NOMO-1 treated with DMSO at 0.1 percent for 48 hours (cell line): ENCODE measurements around the gene CACNB1.
A peak's percentile ranks its signal among the peaks of the same experiment; 100 is the strongest.
"Not testable (repeated sequence)": the region's sequence is repeated elsewhere in the genome, so short reads cannot be mapped to it uniquely, and the experiment has no call there.

Experiments used
- DNase-seq: peaks from one replicate; lab custom pipeline; 2025; ENCODE audit not compliant: unreplicated experiment; lab: John Stamatoyannopoulos, UW

The CACNB1 gene

DNA sequence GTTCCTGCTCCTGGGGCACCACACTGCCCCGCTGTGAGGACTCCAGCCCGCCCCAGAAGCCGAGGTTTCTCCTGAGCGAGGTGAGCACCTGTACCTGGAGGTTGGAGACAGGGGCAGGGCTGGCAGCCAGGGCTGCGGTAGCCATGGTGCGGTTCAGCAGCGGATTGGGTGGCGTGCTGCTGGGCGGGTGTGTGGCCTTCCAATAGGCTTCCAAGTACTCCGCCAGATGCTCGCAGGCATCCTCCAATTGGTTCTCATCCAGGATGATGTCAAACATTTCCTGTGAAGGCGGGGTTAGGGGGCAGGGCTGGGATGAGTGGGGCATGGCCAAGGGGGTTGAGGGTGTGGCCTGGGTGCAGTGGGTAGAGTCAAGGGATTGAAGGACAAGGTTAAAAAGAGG lies 20.2 kb downstream of the CACNB1 start:
- no peak for DNase-seq

DNA sequence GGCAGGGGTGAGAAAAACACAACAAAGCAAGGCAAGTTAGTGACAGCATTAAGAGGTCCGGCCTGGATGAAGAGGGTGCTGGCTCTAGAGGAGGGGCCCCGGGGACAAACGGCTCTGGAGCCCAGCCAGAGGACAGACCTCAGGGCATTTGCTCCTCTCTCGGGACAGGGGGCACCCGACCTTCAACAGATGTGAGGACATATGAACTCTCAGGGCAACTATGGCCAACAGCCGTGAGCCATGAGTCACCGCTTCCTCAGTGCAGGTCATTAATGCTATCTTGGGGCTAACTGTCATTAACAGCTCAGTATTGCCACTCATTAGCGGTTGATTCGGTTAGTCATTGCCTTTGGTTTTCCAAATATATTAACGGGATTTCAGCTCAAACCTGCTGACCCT lies 21.8 kb downstream of the CACNB1 start:
- peak; percentile 97 for DNase-seq

DNA sequence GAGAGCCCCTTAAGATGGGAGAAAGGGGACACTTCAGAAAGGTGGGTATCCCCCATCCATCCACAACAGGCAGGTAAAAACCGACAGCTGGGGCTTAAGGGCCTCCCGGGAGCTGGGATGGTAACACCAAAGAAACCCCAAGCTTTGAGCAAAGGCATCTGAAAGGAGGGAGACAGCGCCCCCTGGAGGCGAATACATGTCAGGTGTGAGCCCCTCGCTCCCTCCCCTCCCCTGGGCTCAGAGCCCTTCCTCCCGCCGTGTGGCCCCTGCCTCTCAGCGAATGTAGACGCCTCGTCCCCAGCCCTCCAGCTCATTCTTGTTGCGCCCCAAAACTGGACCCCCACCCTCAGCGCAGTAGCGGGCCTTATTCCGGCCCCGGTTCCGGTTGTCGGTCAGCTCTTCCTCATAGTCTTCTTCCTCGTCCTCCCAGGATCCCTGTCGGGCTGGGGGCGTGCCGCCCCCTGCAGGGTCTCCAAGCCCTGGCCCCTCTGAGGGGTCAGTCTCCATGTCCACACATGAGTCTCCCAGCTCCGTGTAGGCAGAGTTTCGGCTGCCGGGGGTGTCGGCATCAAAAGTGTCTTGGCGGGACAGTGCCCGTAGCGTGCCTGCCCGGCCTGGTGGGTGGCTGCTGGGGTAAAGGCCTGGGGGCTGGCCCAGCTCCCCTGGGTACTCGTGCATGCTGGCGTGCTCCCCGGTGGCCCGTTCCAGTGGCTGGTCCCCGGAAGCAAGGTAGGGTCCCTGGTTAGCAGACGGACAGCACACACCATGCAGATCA lies 22.4 kb downstream of the CACNB1 start:
- peak; percentile 76 for DNase-seq

DNA sequence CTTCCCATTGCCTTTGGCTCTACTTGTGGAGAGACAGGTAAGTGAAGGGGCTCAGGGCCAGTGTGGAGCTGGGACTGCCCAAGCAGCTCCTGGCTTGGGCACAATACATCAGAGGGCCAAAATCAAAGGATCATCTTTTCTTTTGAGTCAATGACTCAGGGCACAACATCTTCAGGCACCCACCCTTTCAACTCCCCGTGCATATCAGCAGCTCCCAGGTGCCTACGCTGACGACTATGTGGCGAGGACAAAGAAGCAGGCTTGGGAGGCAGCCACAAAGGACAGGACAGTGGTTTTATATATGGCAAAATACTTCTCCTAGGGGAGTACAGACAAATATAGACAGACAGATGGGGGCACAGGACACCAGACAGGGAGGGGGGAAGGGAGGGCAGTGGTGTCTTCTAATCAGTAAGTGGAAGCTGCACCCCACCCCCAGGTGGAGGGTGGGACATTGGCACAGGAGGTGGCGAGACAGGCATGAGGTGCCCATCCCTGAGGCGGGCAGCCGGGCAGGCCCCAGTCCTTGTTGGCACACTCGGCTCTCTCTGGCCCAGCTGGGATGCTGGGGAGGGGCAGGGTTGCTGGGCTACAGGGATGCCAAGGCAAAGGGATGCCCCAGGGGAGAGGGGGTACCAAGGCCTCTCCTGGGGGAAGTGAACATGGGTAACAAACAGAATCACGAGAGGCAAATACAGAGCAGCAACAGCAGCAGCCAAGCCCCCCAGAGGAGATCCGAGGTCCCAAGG lies 23.8 kb downstream of the CACNB1 start:
- DNase-seq = no peak

DNA sequence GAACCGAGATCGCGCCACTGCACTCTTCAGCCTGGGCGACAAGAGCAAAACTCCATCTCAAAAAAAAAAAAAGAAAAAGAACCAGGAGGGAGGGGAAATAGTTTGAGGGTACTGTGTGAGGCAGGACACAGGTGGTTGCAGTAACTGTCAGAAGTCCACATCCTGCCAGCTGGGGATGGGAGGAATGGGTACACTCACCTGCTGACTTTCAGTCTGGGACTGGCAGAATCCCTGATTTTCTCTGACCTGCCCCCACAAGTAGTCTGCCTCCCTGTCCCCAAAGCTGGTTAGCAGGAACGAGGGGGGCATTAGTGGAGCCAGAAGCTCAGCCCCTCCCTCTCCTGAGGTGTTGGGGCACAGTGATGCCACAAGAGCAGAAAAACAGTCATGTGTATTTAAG lies 24.4 kb downstream of the CACNB1 start:
- DNase-seq = no peak

DNA sequence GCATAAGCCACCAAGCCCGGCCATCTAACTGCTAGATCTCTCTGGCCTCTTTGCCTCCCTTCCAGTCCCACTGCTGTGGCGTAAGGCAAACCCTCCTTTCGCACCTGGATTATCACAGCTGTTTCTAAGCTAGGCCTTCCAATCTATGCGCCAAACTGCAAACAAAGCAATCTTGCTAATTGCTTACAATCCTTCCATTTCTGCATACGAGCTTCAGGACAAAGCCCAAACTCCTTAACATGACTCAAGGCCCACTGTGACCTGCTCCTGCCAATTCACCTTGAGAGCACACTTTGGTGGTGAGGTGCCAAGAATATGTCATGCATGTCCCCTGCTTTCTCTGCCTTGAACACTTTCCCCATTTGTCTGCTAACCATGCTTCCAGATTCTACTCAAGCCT lies 25.5 kb downstream of the CACNB1 start:
- no peak for DNase-seq

DNA sequence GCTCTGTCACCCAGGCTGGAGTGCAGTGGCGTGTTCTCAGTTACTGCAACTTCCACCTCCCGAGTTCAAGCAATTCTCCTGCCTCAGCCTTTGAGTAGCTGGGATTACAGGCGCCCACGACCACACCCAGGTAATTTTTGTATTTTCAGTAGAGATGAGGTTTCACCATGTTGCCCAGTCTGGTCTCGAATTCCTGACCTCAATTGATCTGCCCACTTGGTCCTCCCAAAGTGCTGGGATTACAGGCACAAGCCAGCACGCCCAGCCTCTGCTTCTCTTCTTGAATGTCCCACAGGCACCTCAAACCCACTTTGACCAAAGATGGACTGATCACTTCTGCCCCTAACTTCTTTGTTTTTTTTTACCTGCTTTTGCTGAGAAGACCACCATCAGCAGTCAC lies 26.9 kb downstream of the CACNB1 start:
- no peak for DNase-seq

DNA sequence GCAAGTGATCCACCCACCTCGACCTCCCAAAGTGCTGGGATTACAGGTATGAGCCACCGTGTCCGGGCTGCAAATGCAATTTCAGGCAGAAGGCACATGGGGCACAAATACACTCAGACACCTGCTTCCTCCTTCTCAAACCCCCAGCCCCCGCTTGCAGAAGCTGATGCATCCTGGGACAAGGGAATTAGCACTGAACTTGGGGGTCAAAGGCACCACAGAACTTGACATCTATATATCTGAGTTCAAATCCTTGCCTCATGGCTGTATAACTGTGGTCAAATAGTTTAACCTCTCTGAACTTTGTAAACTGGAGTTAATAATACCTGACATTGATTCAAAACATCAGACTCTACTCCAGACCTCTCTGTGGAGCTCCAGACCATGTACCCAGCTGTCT lies 27.4 kb downstream of the CACNB1 start:
- DNase-seq = no peak

DNA sequence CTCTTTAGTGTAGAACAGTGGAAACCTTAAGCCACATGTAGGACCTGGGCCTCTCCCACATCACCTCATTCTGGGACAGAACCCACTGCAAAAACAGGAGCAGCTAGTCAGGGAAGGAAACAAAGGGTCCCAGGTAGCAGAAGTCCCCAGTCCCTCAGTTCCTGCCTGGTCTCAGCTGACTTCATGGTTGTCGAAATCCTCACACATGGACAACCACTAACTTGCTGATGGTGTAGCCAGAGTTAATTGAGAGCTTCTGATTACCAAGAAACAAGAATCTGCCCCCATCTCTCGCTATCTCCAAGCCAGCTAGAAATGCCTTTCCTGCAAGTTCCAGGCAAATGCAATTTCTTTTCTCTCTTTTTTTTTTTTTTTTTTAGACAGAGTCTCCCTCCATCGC lies 28.0 kb downstream of the CACNB1 start:
- no peak for DNase-seq

DNA sequence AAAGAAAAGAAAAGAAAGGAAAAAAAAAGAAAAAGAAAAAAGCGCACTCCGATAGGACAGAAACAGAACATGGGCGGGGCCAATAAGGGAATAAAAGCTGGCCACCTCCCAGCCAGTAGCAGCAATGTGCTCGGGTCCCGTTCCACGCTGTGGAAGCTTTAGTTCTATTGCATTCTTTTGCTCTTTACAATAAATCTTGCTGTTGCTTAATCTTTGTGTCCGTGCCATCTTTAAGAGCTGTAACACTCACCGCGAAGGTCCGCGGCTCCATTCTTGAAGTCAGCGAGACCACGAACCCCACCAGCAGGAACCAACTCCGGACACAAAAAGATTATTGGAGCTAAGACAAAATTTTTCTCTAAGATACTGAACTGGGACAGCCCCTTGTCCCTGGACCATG lies 28.4 kb downstream of the CACNB1 start:
- DNase-seq = peak; percentile 66

DNA sequence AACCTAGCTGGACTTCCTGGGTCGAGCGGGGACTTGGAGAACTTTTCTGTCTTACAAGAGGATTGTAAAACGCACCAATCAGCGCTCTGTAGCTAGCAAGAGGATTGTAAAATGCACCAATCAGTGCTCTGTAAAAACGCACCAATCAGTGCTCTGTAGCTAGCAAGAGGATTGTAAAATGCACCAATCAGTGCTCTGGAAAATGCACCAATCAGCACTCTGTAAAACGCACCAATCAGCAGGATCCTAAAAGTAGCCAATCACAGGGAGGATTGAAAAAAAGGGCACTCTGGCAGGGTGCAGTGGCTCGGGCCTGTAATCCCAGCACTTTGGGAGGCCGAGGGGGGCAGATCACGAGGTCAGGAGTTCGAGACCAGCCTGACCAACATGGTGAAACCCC lies 29.0 kb downstream of the CACNB1 start:
- not testable (repeated sequence) for DNase-seq

DNA sequence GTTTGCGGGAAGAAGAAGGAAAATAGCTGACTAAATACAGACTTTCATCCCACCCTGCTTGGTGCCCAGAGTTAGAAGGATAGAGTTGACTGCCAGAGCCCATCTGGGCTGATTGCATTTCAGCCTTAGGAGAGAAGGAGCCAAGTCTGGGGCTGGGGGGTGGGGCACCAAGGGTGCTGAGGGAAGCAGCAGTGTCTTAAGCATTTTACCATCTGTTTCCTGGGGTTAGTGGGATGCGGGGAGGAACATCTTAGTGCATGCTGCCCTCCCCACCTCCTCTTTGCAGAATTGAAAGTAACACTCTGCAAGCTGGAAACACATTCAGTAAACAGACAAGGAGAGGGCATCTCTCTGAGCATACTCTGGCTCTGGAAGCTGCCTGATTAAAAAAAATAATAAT lies 30.0 kb downstream of the CACNB1 start:
- DNase-seq = peak; percentile 88

DNA sequence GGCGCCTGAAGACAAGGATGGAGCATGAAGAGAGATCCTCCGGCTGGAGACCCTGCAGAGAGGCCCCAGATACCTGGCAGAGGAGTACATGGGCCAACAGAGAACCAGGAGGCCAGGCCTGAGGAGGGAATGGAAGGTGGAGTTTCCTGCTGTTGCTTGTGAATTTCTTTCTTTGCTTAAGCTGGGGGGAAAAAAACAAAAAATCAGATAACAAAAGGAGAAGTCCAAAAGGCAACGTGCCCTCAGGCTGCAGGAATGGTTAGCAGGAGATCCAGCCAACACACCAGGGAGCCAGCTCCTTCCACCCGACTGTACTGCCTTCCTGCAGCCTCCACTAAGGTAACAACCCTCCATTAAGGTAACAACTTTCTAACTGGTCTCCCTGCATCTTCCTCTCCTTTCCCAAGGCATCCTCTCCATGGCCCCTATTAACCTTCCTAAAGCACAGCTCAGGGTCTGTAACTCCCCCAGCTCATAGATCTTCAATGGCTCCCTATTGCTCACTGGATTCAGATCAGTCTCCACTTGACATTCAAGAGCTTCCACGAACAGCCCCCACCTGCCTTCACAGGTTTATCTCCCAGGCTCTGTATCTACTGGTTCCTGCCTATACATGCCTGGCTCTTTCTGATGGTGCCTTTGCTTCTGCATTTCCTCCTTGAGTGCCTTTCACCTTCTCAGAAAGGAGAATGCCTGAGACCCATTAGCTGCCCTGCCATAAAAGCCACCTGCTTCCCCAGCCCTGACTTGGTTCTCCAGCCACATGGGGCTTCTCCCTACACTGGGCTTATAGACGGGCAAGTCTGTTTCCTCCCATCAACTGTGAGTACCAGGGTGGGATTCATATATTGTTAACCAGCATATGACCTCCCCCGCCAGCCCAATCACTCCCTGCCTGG lies 30.8 kb downstream of the CACNB1 start:
- peak; percentile 35 for DNase-seq

DNA sequence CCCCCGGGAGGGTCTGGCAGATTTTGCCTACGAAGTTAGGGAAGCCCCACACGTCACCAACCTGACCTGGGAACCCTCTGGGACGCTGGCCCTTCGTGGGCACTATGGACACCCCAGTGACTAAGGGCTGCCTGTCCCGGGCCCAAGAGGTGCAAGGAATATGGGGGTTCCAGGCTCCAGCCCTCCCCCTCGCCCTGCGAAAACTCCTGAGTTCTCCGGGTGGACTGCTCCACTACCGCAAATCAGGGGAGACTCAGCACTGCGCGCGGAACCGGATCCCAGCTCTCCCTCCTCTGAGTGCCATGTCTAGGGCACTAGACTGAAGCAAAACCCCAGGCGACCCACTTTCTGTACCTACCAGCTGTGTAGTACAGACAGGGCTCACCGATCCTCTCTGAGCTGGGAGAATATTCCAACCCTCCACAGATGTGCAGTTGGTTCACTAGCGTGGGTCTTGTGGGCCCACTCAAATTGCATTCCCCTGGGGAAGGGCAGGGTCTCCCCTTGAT lies 31.6 kb downstream of the CACNB1 start, which contains the start of gene ARL5C:
Gene ARL5C (minus strand): TSS at position 321 of the 509 bp plus-strand sequence. CDS start 401 bp downstream, outside the sequence.
- DNase-seq = peak; percentile 23

DNA sequence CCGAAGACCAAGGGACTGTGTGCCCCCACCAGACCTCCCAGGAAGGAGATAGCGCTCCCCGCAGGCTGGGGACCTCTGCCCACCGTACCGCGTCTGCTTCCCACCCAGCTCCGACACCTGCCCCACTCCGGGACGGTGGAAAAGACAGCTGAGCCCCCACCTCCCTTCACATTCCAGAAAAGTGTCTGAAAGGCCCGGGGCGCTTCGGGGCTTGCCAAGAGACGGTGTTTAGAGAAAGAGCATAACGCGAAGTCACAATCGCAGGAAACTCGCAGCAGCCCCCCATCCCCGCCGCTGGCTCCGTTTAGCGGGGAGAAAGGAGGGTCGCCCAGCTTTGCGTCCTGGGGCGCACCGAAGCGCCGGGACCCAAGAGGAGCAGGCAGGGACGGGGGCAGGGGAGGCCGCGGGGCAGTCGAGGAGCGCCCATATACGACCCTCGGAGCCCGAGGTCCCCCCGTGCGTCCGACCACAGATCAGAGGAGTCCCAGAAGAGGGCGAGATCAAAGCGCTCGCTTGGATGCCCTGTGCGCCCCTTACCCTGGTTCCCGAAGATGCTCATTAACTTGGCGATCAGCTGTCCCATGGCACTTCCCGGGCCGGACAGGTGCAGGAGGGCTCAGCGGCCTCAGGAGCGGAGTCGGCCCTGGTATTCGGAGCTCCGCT lies 32.2 kb downstream of the CACNB1 start:
- DNase-seq = no peak

DNA sequence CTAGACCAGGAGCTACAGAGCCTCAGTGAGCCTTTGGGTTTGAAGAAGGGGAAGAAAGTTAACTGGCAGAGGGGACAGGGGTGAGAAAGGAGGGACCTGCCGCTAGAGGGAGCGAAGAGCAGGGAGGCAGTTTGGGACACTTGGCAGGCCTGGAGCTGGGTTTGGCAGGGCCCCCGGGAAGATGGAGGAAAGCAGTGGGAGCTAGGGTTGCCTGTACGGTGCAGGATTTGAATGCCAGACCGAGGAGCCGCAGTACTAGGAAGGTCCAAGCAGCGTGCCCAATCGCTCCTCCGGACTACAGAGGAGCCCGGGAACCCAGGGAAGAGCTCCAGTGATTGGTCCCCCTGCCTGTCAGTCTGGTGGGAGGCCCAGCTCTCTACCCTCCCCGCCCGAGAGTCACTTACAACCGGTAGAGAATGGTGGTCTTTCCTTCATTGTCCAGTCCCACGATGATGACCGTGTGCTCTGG lies 32.8 kb downstream of the CACNB1 start:
- DNase-seq = peak; percentile 96

DNA sequence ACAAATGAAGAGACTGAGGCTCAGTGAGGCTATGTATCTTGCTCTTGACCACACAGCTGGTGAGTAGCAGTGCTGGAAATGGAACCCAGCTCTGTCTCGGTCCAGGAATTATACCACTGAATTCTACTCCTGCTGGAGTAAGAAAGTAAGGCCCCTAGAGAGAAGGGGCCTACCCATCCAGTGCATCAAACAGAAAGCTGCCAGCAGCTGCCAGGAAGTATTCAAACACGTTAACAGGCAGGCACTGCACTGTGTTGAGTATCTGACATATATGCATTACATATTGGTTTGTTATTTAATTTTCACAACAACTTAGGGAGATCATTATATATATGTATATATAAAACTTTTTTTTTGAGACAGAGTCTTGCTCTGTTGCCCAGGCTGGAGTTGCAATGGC lies 35.5 kb downstream of the CACNB1 start:
- DNase-seq = no peak

DNA sequence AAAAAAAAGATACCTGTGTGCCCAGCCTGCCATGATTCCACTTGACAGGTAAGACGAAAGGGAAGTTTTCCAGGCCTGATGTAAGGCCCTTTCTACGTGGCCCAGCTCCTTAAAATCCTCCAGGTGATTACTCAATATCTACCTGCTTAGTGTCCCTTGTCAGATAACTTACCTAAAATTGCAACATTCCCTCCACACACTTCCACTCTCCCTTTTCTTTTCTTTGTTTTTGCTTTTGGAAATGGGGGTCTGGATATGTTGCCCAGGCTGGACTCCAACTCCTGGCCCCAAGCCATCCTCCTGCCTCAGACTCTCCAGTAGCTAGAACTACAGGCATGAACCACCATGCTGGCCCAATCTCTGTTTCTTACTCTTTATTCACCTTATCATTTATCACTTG lies 38.8 kb downstream of the CACNB1 start:
- no peak for DNase-seq

DNA sequence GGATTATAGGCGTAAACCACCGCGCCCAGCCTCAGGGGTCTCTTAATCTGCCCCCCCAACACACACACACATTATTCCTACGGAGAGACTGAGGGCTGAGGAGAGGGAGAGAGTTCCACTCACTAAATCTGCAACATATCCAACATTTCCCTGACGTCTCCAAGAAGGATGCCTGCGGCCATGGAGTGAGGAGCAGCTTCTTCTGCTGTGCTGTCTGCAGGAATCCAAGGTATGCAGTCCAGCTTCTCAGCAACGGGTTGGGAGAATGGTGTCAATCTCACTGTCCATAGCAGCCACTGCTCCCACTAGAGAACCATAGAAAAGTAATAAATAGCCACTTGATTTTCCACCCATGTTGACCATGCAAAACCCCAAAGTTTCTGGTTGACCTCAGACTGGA lies 41.0 kb downstream of the CACNB1 start:
- no peak for DNase-seq

DNA sequence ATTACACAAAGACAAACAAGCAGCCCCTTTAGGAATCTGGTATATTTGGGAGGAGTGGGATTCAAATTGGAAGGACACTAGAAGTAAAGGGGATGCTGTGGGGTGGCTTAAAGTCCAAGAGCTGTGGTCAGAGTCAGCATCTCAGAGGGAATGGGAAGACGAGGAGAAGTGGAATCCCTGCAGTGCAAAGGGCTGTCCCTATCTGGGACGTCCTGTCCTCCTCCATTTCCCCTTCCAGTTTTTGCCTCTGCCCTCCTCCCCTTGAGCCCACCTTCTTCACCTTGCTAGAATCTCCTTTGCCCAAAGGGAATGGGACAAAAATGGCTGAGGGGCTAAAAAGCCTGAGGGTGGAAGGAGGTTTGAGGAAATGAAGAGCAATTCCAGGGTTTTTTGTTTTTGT lies 41.8 kb downstream of the CACNB1 start:
- no peak for DNase-seq
